ENCODE data around the gene CHERP. TPM values are rescaled to one million over a fixed set of nuclear protein-coding genes. Genes with fewer than 3 reads are reported as not detected.

CHERP gene
- total RNA-seq, 1 experiment from 2014 or later: 101 TPM

DNA sequence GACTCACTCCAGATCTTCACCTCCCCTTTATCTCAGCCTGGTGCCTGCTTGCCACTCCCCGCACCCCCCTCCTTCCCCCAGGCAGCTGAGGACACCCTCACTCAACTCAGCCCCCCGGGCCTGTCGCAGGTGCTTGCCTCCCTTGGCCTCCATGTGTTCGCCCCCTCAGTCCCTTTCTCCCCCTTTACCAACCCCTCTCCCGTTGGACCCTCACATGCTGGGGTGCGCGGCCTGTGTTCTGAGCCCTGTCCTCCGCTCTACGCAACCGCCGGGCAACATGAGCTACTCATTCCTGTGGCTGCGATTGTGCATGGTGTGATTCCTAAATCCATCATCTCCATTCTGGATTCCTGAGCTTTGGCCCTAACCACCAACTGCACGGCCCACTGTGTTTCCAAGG, 5.1 kb downstream of the CHERP start:
- no peak overlapping the region for H3K23ac ChIP-seq (ENCODE audit: insufficient read length, low read depth, low read length)
- no peaks in the 10 kb centered on the region for H4K20me1 ChIP-seq (ENCODE audit: control insufficient read depth, insufficient read depth, insufficient read length)
- Mint-ChIP-seq H3K27me3 (ENCODE audit: low read depth) (no peaks in the 10 kb centered on the region), H3K4me3 (no peak overlapping the region), H3K9me3 (no peaks in the 10 kb centered on the region), H3K4me1 (peaks cover 6 to 8% of the 10 kb centered on the region in 2 experiments), H3K27ac (peak overlapping the region in 2 of 3 experiments; percentile 79 to 87; a peak in 4 of 7 replicates), H3K36me3 (ENCODE audit: insufficient read depth in 1 of 3, low read depth in 3 of 3) (peaks cover 55 to 92% (median 88%) of the 10 kb centered on the region in 3 experiments; a peak in 6 of 7 replicates)
- H3K27ac ChIP-seq (ENCODE audit: insufficient read length, low read depth, low read length): no peak overlapping the region
- H2BK120ac ChIP-seq (ENCODE audit: low read depth, low read length, poor library complexity, severe bottlenecking): no peak overlapping the region
- no peaks in the 10 kb centered on the region for H3K9me3 ChIP-seq (ENCODE audit: control insufficient read depth, low read depth, low read length)
- no peak overlapping the region for H3T11ph ChIP-seq (ENCODE audit: low read length)
- no peak overlapping the region for H3K56ac ChIP-seq (ENCODE audit: insufficient read length, low read depth, low read length)
- no CpG with 5 or more reads among the region's 13 CpGs for WGBS (ENCODE audit: extremely low coverage, insufficient read length, low lambda C conversion rate)
- H3K79me2 ChIP-seq (ENCODE audit: insufficient read depth, low read length): peaks cover 40% of the 10 kb centered on the region; the same call in 1 of the 2 replicates
- H2AFZ ChIP-seq (ENCODE audit: low read length): no peak overlapping the region
- no peaks in the 10 kb centered on the region for H3K27me3 ChIP-seq (ENCODE audit: insufficient read depth, low read length)
- H2BK20ac ChIP-seq (ENCODE audit: low read depth, low read length, poor library complexity, severe bottlenecking): no peak overlapping the region
- H3K4ac ChIP-seq (ENCODE audit: low read depth, low read length): no peak overlapping the region
- H3K23me2 ChIP-seq (ENCODE audit: insufficient read length, low read depth, low read length, poor library complexity, severe bottlenecking): peaks cover 7% of the 10 kb centered on the region
- H3K4me1 ChIP-seq (ENCODE audit: insufficient read depth, low read length): no peaks in the 10 kb centered on the region
- H3K79me1 ChIP-seq (ENCODE audit: insufficient read depth, low read depth, low read length, poor library complexity, severe bottlenecking): peaks cover 16% of the 10 kb centered on the region
- no peak for TF ChIP-seq CTCF (conservative IDR thresholded peaks at IDR 0.05)
- no peak overlapping the region for H4K5ac ChIP-seq (ENCODE audit: insufficient read length, low read depth, low read length)
- no peak overlapping the region for H3K4me2 ChIP-seq (ENCODE audit: insufficient read depth, insufficient read length, low read length)
- no peak overlapping the region for H4K8ac ChIP-seq (replicated peaks; ENCODE audit: insufficient read length, low read depth, low read length)
- H4K91ac ChIP-seq (ENCODE audit: insufficient read length, low read depth, low read length): no peak overlapping the region
- H3K14ac ChIP-seq (ENCODE audit: insufficient read depth, low read length): no peak overlapping the region
- no peak for DNase-seq
- H2BK12ac ChIP-seq (ENCODE audit: insufficient read length, low read depth, low read length): no peak overlapping the region
- no peak overlapping the region for H3K18ac ChIP-seq (ENCODE audit: insufficient read length, low read depth, low read length)
- H3K9ac ChIP-seq (ENCODE audit: extremely low read depth, insufficient read length, low read length): no peak overlapping the region
- H2BK5ac ChIP-seq (ENCODE audit: insufficient read length, low read length): no peak overlapping the region
- no peak overlapping the region for H2BK15ac ChIP-seq (ENCODE audit: low read depth, low read length)
- no peak overlapping the region for H2AK5ac ChIP-seq (ENCODE audit: insufficient read length, low read length)

Measured in H9 (cell line).